GM13977 (cell line): ENCODE measurements around the gene RNF208.

Experiments used
- DNase-seq: peaks from one replicate; pipeline ENCODE4 v3.0.0; 2012; ENCODE audit warnings: low spot score
- CTCF ChIP-seq: IDR thresholded peaks from 2 replicates; pipeline ENCODE4 v1.5.1; 2012; ENCODE audit warnings: mild to moderate bottlenecking, control low read depth; ENCODE audit not compliant: insufficient read depth; ENCODE audit errors: extremely low read depth, missing control alignments
- in situ Hi-C: fragments of 300-500 bp; cut with MboI; formaldehyde crosslinking; loops from one replicate; pipeline ENCODE4 v1.12.0; 2022; ENCODE audit warnings: low sequenced_read_pairs, low pct_unique_long_range_greater_than_20kb, mixed read lengths, inconsistent platforms; ENCODE audit not compliant: unreplicated experiment

The RNF208 gene

DNA sequence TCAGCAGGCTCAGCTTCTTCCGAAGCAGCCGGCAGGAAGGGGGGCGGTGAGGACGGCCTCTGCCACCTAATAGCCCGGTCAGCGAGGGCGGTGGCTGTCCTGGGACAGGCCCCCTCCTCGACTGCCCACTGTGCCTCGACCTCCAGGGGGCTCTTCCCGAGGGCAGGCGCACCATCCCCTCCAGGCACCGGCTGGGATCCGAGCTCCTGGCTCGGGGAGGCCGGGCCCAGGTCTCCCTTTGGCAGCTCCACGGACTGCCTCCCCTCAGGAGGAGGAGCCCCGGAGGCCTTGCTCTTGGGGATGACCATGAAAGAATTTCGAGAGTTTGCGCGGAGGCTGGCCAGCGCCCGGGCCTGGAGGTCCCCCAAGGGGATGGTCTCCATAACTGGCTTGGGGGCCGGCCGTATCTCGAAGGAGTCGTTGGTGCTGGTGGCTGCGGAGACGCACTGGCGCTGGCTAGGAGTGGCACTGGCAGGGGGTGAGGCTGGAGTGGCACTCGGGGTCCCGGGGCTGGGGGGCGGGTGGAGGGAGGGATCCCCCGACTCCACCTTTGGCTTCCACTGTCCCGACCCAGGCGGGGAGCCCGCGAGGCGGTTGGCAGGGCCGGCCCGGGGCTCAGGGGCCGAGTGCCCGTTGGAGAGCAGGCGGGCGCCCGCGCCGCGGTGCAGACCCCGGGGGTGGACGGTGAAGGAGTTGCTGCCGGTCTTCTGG, 22.5 kb downstream of the RNF208 start:
- no peak for DNase-seq
- no peak for TF ChIP-seq CTCF
- in situ Hi-C loops = no loop called here

GRCh38 chr9:137198902-137199283, 23.1 kb downstream of the RNF208 start:
- no peak for TF ChIP-seq CTCF
- DNase-seq = no peak
- in situ Hi-C loops = no loop called here

GRCh38 chr9:137198051-137198901, 23.8 kb downstream of the RNF208 start:
- no peak for TF ChIP-seq CTCF
- in situ Hi-C loops = no loop called here
- DNase-seq = no peak

DNA sequence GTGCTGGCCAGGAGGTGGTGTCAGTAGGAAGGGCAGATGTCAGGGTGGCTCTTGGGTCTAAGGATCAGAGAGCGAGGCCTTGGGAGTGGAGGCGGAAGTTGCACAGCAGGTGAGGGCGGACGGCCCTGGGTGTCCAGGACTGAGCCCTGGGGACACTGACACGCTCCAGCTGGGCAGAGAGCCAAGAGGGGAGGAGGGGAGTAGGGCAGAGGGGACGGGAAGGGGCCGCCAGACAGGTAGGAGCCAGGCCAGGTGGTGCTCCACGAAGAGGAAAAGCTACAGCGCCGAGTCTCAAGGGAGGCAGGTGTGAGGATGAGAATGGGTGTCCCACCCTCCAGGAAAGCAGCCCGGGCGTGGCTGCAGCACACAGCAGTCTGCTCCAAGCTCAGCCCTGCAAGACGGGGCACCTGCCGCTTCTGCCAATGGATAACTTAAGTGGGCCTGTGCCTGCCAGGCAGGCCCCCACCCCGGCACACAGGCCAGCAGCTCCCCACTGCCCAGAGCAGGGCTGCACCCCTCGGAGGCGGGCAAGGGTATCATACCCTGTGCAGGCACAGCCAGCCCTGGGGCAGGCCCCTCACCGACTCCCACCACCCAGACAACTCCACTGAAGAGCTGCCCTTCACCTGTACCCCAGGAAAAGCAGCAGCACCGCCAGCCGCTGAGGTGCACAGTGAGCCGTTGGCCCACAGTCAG, 26.4 kb downstream of the RNF208 start:
- no peak for DNase-seq
- TF ChIP-seq CTCF = no peak
- in situ Hi-C loops = no loop called here

- in situ Hi-C loops = no loop called here
- no peak for TF ChIP-seq CTCF
- DNase-seq = no peak
Observed at GRCh38 chr9:137194909-137195308, 27.1 kb downstream of the RNF208 start.

DNA sequence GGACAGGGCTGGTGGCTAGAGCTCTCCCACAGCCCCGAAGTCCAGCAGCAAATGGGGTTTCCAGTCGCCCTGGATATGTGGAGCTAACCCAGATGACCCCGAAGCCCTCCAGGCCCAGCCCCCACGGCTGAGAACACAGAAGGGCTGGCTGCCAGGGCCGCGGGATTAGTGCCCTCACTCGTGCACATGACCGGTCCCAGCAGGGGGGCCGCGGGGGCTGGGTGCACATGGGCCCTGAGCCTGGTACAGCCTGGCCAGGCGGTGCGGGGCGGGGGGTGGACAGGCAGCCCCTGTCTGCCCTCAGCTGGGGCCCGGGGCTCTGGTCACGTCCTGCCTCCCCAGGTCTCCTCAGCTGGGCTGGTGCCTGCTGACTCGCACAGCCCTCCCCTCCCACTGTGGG, 27.7 kb downstream of the RNF208 start:
- DNase-seq = no peak
- in situ Hi-C loops = no loop called here
- no peak for TF ChIP-seq CTCF
